HG03342 (cell line): ENCODE results near the gene AAK1.
A peak's percentile ranks its signal among the peaks of the same experiment; 100 is the strongest.
"Not testable (repeated sequence)": the region's sequence is repeated elsewhere in the genome, so short reads cannot be mapped to it uniquely, and the experiment has no call there.

Experiments used
- ATAC-seq: cut with Tn5 transposase; IDR thresholded peaks from one replicate; pipeline ENCODE4 v1.9.1; 2021; ENCODE audit warnings: mild to moderate bottlenecking, moderate library complexity; ENCODE audit not compliant: unreplicated experiment

The AAK1 gene

DNA sequence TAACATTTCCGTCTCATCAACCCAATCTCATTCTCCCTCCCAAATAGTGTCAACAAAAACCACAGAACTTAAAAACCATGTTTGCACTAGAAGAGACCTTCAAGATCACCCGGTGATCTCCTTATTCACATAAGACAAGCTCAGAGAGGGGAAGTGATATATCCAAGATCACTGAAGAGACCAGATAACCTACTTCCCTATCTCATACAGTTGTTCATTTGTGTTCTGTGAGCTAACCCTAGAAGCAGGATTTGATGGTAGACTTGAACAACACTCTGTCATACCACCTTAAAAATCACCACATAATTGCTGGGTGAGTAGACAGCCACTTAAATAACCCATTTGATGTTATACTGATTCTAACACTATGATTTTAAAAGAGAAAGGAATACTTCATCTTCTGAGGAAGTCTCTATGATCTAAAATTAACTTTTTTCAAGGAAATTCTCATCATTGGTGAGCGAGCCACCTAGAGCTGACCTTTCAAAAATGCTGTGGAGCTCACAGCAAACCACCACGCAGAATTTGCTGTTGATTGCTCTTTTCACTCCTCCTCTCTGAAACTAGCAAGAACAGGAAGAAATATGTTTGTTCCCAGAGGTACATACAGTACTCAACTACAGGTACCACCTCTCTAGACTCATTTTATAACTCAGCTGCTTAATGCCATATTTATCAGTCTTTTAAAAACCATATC is 15.1 kb downstream of the AAK1 start:
- ATAC-seq, result no peak

DNA sequence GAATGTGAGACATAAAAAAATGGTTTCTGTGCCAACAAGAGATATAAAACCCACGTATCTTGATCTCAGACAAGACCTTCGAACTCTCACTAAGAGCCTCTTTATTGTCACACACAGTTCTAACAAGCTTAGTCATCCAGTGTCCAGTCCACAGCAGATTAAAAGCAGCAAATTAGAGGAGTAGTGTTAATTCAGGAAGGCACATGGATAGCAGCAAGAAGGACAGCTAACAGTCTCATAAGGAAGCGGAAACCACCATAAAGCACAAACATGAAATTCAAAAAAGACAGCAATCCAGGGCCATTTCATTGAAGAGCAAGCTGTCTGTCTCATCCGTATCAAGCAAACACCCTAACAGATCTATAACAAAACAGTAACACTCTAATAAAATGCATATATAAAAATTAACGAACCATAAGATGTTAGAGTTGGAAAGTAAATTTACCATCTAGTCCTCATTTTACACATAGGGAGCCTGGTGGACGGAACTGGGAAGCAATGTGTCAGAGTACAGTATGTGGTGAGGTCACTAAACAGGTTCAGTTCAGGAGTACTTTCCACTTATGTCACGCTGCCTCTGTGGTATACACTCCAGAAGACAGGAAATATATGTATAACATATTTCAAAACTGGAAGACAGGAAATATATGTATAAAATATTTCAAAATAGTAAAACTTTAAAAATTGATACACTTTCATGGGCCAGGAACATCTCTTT is 18.3 kb downstream of the AAK1 start:
- no peak for ATAC-seq

DNA sequence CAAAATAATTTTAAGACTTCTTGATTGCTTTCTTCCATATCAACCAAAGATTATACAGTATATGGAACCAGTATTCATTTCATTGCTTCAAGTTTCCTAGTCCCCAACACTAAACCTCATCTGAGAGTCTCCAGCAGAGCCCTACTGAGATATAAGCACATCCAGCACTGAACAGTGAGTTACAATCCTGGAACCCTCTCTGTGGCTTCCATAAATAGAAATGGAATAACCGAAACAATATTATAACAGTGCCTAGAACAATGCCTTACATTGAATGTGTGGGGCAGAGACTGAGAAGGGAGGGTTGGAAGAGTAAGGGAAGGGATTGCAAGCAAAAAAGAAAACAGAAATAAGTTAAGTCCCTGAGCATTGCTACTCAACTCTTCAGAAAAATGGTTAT is 18.9 kb downstream of the AAK1 start:
- ATAC-seq, result no peak

DNA sequence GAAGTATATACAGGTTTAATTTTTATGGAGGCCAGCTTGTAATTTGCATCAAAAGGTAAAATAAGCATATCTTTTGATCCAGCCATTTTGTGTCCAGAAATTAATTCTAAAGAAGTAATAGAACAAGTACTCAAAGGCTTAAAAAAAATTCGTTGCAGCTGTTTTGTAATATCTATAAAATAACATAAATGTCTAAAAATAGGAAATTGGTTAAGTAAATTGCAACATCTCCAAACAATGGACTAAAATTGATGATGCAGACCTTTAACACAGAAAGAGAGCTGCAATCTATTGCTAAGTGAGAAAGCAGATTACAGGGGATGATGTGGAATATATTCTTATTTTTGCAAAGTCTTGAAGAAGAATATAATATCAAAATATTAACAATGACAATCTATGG is 19.4 kb downstream of the AAK1 start:
- ATAC-seq, result no peak

DNA sequence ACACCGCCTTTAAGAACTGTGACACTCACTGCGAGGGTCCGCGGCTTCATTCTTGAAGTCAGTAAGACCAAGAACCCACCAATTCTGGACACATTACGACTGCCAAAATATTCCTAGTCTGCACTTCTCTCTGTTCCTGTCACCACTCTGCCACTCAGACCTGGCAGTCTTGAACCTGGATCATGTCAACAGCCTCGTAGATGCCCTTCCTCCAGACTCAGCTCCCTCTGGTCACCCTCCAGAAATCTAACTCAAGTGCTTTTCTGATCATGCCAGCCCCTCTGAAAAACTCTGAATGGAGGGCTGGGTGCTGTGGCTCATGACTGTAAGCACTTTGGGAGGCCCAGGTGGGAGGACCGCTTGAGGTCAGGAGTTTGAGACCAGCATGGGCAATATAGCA is 20.3 kb downstream of the AAK1 start:
- no peak for ATAC-seq

DNA sequence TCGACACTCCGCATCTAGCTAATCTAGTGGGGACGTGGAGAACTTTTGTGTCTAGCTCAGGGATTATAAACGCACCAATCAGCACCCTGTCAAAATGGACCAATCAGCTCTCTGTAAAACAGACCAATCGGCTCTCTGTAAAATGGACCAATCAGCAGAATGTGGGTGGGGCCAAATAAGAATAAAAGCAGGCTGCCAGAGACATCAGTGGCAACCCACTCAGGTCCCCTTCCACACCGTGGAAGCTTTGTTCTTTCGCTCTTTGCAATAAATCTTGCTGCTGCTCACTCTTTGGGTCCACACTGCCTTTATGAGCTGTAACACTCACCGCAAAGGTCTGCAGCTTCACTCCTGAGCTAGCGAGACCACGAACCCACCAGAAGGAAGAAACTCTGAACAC is 20.7 kb downstream of the AAK1 start:
- ATAC-seq, result not testable (repeated sequence)

GRCh38 chr2:69622017-69622540 is 21.5 kb downstream of the AAK1 start:
- not testable (repeated sequence) for ATAC-seq

DNA sequence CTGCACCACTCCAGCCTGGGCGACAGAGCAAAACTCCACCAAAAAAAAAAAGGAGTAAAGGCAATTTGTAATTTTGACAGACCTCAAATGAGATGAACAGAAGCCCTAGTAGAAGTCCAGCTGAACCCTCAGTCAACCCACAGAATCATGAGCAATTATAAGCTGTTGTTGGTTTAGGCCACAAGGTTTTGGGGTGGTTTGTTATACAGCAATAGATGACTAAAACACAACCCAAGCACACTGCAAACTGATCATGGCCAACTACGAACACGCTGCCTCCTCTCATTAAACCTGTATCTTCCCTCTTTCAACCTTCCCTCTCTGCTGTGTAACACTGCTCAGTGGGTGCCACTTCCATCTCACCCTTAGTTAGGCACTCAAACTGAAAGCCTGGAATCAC is 22.1 kb downstream of the AAK1 start:
- no peak for ATAC-seq

DNA sequence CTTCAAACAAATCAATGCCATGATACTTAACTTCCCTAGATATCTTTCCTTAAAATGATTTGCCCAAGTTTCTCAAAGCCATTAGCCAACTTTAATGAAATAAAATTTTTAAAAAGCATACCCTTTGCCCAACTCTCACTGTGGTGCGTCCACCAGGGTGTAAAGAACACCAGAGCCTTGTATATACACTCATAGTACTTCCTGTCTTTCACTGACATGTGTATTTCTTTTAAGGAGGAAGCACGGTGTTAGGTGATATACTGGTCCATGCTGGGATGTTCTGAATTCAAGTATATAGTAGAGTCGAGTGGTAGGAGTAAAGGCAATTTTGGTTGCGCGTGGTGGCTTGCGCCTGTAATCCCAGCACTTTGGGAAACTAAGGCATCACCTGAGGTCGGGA is 22.7 kb downstream of the AAK1 start:
- ATAC-seq, result no peak

DNA sequence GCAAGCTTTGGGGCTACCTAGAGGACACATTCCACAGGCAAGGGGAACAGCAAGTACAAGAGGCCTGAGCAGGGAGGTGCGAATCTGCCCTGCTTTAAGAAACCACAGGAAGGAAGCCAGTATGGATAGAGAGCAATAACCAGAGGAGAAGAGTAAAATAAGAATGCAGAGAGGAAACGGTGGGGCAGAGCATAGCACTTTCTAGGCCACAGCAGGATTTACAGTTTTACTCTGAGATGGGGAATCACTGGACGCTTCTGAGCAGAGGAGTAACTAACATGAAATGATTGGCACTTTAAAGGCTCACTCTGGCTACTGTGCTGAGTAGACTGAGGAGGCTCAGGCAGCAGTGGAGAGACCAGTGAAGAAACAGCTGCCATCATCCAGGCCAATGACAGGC is 23.8 kb downstream of the AAK1 start:
- no peak for ATAC-seq

GRCh38 chr2:69618362-69618761 is 25.2 kb downstream of the AAK1 start:
- ATAC-seq, result no peak

DNA sequence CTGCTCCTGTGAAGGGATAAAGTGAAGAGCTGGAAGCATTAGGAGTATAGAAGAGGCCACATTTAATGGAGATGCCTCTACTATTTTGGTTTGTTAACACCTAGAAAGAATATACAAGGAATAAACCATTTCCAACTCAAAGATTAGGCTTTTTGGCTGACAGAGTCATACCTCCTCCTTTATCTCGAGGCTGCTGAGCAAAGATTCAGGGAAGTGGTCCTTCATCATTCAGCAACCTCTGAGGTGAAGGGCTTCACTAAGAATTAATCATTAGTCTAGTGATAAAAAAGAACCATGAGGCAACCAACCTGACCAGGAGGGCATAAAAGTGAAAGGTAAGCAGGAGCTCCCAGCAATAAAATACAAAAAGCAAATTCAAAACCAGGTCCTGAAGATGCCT is 25.8 kb downstream of the AAK1 start:
- no peak for ATAC-seq

GRCh38 chr2:69616755-69617154 is 26.8 kb downstream of the AAK1 start:
- peak; percentile 41 for ATAC-seq

DNA sequence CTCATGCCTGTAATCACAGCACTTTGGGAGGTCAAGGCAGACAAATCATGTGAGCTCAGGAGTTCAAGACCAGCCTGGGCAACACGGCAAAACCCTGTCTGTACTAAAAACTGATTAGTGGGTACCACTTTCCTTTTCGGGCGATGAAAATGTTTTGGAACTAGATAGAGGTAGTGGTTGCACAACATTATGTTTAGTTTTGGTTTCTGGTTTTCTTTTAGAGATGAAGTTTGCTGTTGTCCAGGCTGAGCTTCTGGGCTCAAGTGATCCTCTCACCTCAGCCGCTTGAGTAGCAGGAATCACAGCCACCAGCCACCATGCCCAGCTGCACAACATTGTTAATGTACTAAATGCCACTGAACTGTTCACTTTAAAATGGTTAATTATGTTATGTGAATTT is 27.6 kb downstream of the AAK1 start:
- peak; percentile 44 for ATAC-seq

DNA sequence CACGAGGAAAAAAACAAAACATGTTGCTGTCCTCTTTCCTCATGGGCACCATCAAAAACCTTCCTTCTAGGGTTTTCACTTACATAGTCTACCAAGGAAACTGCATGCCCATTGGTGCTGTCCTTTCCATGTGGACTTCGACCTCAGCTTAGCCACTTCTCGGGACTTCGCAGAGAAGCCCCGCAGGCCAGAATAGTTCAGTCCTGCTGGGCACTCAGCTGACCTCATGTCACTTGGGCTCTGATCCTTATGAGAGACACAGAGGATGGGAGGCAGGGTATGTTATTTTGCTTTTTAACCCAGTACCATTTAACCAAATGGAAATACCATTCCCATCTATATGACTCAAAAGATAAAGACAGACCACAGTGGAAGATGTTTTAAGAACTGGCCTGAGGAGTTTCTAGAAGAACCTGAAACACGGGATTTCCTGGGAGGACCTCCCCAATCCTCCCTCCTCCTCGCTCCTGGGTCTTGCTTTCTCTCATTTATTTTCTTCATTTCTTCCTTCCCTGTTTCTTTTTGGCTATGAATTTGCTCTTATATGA is 28.4 kb downstream of the AAK1 start:
- no peak for ATAC-seq

DNA sequence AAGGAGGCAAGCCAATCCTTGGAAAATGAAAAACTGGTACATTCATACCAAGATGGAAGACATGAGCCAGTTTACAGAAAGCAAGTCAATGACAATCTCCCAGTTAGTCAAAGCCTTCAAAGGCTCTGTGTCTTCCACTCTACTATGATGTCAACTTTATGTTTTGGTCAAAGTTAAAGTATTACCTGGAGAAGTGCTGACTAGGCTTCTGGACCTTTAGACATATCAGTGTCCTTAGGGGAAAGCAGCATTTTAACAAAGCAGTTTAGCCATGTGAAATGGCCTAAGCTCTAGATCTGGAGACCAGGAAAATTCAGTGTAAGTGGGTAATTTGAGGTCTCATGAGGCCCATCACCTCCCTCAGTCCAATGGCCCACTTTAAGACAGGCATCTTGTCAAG is 30.8 kb downstream of the AAK1 start:
- no peak for ATAC-seq

DNA sequence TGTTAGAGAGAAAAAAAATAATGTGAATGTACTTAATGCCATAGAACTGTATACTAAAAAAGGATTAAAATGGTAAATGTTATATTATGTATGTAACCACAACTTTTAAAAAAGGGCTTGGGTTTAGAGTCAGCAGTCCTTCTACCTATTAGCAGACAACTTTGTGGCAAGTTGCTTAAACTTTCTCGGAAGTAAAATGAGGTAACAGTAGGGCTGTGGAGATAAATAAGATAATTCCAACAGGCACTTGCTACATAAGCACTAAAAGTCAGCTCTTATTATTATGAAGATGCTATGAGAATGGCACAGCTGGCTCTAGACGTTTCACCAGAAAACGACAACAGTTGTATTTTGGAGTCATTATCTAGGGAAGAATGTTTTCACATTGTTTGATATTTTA is 31.3 kb downstream of the AAK1 start:
- ATAC-seq, result no peak

DNA sequence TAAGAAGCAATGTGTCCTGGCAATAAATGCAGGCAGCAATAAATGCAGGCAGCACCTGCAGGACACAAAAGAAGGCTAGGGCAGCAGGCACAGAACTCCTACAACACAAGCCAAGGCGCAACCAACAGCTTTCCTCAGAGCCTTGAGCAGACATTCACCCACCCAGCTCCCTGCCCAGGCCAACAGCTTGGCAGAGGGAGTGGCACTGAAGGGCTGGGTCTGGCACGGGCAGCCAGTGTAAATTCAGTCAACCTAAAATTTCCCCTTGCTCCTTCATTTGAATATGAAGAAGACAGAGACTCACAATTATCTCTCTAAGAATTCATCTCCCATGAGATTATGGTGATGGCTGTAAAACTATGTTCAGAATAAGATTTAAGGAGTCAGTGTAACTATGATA is 35.4 kb downstream of the AAK1 start:
- no peak for ATAC-seq

DNA sequence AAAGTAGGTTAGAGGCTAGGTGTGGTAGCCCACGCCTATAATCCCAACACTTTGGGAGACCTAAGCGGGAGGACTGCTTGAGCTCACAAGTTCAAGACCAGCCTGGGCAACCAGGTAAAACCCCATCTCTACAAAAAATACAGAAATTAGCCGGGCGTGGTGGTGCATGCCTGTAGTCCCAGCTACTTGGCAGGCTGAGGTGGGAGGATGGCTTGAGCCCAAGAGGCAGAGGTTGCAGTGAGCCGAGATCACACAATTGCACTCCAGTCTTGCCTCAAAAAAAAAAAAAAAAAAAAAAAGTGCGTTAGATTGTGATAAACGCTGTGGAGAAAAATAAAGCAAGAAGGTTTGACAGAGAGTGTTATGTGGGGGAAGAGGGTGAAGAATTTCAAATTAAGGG is 36.8 kb downstream of the AAK1 start:
- not testable (repeated sequence) for ATAC-seq

DNA sequence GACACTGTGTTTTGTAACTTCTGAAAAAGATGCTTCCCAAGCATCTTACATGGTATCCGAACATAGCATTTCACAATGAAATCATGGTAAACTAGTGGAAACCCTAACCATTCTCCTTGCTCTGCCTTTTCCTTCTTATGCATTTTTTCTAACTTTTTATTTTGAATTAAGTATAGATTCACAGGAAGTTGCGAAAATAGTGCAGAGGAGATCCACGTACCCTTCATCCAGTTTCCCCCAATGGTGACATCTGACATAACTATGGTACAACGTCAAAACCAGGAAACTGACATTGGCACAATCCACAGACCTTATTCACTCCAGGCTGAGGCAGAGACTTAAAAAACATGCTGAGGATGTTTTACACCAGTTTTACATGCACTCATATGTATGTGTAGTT is 38.3 kb downstream of the AAK1 start:
- no peak for ATAC-seq

- ATAC-seq, result no peak
Observed at GRCh38 chr2:69604836-69605235, 38.7 kb downstream of the AAK1 start.

DNA sequence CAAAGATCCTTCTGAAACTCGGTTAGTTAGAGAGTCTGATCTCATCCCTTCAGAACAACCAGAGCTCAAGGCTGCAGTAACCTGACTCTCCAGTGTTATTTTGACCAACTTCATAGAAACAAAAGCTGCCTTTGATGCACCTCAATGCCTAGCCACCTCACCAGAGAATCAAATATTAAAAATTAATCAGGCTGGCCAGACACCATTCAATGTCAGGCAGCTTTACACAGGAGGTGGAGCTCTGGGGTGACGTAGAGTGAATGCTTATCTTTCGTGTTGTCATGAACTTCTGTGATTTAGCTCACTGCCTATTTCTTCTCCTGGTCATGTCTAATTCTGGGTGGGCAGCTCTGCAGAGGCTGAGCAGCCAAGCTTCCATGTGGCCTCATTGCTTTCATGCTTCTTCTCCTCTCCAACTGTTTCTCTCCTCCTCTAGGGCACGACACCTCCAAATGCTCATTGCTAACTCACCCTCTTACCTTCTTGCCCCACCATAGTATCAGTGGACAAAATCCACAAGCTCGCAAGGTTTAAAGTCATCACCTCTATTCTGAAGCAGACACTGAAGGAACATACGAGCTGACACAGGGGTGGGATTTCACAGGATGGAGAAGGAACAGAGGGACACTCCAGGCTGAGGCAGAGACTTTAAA is 39.4 kb downstream of the AAK1 start:
- ATAC-seq, result no peak
